ENCODE data around the gene FEZF1. TPM values are rescaled to one million over a fixed set of nuclear protein-coding genes. Genes with fewer than 3 reads are reported as not detected.

The FEZF1 gene
- total and polyA plus RNA-seq, 11 donors: 0.16 to 0.20 TPM; not detected in 9

DNA sequence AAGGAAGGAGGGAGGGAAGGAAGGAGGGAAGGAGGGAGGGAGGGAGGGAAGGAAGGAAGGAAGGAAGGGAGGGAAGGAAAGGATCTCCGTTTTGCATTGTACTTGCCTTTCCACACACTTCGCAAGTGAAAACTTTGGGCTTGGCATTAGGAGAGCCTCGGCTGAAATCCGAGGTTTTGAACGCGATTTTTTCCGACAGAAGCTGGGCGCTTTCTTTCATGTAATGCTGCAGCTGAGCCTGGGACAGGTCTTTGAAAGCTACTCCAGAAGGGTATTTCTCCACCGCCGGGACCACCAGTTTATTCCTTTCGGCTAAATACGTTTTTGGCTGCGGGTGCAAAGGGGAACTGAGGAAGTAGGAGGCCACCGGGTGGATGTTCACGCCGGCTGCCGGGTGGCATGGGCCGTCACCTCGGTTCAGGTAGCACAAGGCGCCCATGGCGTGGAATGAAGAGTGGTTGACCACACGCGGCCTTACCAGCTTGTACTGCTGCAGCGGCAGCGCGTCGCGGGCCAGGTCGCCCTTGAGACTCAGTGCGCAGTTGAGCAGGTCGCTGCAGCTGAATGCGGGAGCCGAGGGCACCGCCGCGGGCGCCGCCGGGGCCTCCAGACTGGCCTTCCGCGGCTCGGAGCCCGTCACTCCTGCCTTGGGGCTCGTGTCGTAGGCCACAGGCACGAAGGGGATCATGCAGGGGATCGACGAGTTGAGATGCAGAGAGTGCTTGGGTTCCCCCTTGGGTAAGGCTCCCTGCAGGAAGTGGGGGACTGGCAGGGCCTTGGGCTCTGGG is 825 bp downstream of the FEZF1 start:
- TF ChIP-seq, protein P1, sequence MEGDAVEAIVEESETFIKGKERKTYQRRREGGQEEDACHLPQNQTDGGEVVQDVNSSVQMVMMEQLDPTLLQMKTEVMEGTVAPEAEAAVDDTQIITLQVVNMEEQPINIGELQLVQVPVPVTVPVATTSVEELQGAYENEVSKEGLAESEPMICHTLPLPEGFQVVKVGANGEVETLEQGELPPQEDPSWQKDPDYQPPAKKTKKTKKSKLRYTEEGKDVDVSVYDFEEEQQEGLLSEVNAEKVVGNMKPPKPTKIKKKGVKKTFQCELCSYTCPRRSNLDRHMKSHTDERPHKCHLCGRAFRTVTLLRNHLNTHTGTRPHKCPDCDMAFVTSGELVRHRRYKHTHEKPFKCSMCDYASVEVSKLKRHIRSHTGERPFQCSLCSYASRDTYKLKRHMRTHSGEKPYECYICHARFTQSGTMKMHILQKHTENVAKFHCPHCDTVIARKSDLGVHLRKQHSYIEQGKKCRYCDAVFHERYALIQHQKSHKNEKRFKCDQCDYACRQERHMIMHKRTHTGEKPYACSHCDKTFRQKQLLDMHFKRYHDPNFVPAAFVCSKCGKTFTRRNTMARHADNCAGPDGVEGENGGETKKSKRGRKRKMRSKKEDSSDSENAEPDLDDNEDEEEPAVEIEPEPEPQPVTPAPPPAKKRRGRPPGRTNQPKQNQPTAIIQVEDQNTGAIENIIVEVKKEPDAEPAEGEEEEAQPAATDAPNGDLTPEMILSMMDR (IDR thresholded peaks at IDR 0.05): no peak
- no peak for TF ChIP-seq POLR2A (IDR thresholded peaks at IDR 0.05)
- DNase-seq: no peak
- WGBS, 4 donors: 2 to 5% (median 4%) methylated on average over 35 to 48 of the region's 48 CpGs
- Histone ChIP-seq H3K4me3 (peak overlapping the region in 1 of 12 donors; percentile 3), H3K4me1 (peaks cover 3 to 52% (median 21%) of the 10 kb centered on the region in 12 donors), H3K9me3 (no peaks in the 10 kb centered on the region), H3K27me3 (peaks cover 71 to 100% (median 97%) of the 10 kb centered on the region in 9 donors), H3K36me3 (no peaks in the 10 kb centered on the region), H3K27ac (no peak overlapping the region)
- ATAC-seq: no peak
- intact Hi-C loops (cut with DNase I): no loop called here

GRCh38 chr7:122302761-122303530 is 1.6 kb downstream of the FEZF1 start:
- Histone ChIP-seq H3K27ac (no peak overlapping the region), H3K9me3 (no peaks in the 10 kb centered on the region), H3K36me3 (no peaks in the 10 kb centered on the region), H3K4me1 (peaks cover 3 to 52% (median 21%) of the 10 kb centered on the region in 12 donors), H3K4me3 (no peak overlapping the region), H3K27me3 (peaks cover 68 to 100% (median 97%) of the 10 kb centered on the region in 9 donors)
- 8 to 10% (median 9%) methylated on average over 16 of the region's 16 CpGs for WGBS, 4 donors
- ATAC-seq: no peak
- intact Hi-C loops (cut with DNase I): no loop called here
- TF ChIP-seq POLR2A (IDR thresholded peaks at IDR 0.05): no peak
- TF ChIP-seq, protein P1 (IDR thresholded peaks at IDR 0.05): no peak
- no peak for DNase-seq

DNA sequence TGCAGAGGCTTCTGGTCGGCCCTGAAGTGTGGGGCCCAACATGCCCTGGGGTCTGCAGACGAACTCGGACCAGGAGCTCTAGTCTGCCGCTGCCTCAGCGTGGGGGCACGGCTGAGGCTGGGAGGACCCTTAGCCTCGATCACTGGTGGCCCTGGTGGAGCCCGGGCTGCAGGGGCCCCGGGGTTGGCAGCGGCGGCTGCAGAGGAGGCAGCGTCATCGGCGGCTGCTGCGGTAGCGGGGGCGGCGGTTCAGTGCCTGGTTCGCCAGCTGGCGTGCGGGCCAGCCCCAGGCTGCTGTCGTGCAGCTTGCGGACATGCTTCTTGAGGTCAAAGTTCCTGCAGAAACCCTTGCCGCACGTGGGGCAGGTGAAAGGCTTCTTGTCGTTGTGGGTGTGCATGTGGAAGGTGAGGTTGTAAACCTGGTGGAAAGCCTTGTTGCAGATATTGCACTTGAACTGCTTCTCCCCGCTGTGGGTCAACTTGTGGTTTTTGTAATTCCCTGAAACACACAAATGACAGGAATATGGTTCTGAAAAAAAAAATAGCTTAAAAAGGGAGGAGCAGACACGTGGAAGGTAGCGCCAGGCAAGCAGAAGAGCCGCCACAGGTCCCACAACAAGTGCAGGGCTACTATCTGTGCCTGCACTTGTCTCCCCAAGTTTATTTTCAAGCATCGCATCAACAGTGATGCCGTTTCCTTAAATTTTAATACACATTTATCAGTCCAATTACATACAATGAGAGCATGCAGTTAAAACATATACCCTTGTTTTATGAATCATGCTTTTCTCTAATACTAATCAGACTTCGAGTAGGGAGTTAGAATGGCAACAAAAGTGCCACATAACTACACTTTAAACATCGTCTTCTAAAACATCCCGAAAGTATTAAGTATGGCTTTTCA is 2.4 kb downstream of the FEZF1 start:
- H3K9me3 ChIP-seq: no peaks in the 10 kb centered on the region
- no peak overlapping the region for H3K4me3 ChIP-seq
- intact Hi-C loops (cut with DNase I): no loop called here
- WGBS, 4 donors: 7 to 9% (median 8%) methylated on average over 28 to 35 of the region's 35 CpGs
- ATAC-seq (no peak), DNase-seq (no peak)
- TF ChIP-seq POLR2A (IDR thresholded peaks at IDR 0.05): no peak
- TF ChIP-seq, protein P1 (IDR thresholded peaks at IDR 0.05): no peak
- H3K36me3 ChIP-seq: no peaks in the 10 kb centered on the region
- H3K27ac ChIP-seq: no peak overlapping the region
- peaks cover 64 to 100% (median 97%) of the 10 kb centered on the region in 9 donors for H3K27me3 ChIP-seq
- peaks cover 3 to 51% (median 21%) of the 10 kb centered on the region in 12 donors for H3K4me1 ChIP-seq
